BJ (cell line): ENCODE measurements around the gene AKAP6. TPM values are rescaled to one million over a fixed set of nuclear protein-coding genes. Genes with fewer than 3 reads are reported as not detected.

Experiments used
- CTCF ChIA-PET: fragments of 350-600 bp; formaldehyde crosslinking; extraction: SDS; loops from one replicate; lab custom pipeline; 2021; ENCODE audit warnings: antibody characterized with exemption, inconsistent platforms; lab: Yijun Ruan, JAX
- POLR2A ChIA-PET: fragments of 300-600 bp; sonication (Branson Sonifier 250); formaldehyde crosslinking; extraction: SDS; loops from one replicate; lab custom pipeline; 2021; ENCODE audit warnings: antibody characterized with exemption; lab: Charles Lee
- DNase-seq: peaks from one replicate; pipeline ENCODE4 v3.0.0-alpha.2; 2011; ENCODE audit warnings: low read depth
- H3K27me3 ChIP-seq: 2 replicates; pipeline ENCODE4 v1.6.0; 2011; ENCODE audit warnings: low read length; ENCODE audit not compliant: control insufficient read depth, insufficient read depth
- H3K36me3 ChIP-seq: 2 replicates; pipeline ENCODE4 v1.5.1; 2011; ENCODE audit warnings: low read length; ENCODE audit not compliant: control insufficient read depth, insufficient read depth
- H3K4me3 ChIP-seq: 2 replicates; pipeline ENCODE4 v1.5.1; 2011; ENCODE audit warnings: low read depth, mild to moderate bottlenecking, control low read depth, low read length
- polyA plus RNA-seq: library from polyadenylated mRNA; depleted of rRNA; stranded (reverse); fragments of >200 nt; gene quantifications from 2 replicates; pipeline ENCODE4 v1.2.3, GENCODE V29; 2011
- TF ChIP-seq, protein P1 (sequence below): IDR thresholded peaks from 2 replicates; pipeline ENCODE4 v1.5.1; 2011; ENCODE audit warnings: low read depth, mild to moderate bottlenecking, control low read depth, inconsistent platforms, low read length, moderate library complexity; ENCODE audit not compliant: insufficient read depth

Gene AKAP6
- polyA plus RNA-seq, 1 experiment: 18.5 TPM

DNA sequence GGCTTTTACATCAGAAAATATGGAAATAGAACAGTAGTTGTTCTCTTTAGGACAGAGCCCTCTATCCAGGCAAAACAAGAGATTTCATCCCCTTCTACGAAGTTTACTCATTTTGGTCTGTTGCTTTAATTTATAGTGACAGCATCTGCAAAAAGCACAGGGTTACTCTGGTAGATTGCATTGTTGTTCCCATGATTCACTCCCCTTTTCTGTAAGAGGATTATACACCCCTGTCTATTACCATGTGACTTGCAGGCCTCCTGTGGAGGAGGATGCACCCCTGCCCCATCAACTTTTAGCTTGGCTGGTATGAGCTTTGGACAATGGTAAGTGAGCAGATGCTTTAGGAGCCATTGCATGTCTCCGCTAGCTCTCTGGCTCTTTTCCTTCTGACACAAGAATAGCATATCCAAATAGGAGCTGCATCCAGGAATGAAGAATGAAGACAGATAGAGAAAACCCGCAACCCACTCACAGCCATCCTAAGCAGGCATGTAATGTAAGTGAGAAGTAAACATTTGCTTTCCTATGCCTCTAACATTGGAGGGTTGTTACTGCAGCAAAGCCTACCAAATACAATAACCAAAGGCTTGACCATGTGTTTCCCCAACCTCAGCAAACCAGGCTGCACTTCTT, 304.2 kb downstream of the AKAP6 start:
- no peaks in the 10 kb centered on the region for H3K36me3 ChIP-seq
- H3K27me3 ChIP-seq: no peaks in the 10 kb centered on the region
- POLR2A ChIA-PET: no interaction called here
- TF ChIP-seq, protein P1, sequence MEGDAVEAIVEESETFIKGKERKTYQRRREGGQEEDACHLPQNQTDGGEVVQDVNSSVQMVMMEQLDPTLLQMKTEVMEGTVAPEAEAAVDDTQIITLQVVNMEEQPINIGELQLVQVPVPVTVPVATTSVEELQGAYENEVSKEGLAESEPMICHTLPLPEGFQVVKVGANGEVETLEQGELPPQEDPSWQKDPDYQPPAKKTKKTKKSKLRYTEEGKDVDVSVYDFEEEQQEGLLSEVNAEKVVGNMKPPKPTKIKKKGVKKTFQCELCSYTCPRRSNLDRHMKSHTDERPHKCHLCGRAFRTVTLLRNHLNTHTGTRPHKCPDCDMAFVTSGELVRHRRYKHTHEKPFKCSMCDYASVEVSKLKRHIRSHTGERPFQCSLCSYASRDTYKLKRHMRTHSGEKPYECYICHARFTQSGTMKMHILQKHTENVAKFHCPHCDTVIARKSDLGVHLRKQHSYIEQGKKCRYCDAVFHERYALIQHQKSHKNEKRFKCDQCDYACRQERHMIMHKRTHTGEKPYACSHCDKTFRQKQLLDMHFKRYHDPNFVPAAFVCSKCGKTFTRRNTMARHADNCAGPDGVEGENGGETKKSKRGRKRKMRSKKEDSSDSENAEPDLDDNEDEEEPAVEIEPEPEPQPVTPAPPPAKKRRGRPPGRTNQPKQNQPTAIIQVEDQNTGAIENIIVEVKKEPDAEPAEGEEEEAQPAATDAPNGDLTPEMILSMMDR: no peak
- no peak overlapping the region for H3K4me3 ChIP-seq
- CTCF ChIA-PET: interaction anchor here (0.8 kb wide), 1 partner anchor 10 kb away, joined by 3 read pairs; no protein-coding TSS in a partner anchor
- no peak for DNase-seq

DNA sequence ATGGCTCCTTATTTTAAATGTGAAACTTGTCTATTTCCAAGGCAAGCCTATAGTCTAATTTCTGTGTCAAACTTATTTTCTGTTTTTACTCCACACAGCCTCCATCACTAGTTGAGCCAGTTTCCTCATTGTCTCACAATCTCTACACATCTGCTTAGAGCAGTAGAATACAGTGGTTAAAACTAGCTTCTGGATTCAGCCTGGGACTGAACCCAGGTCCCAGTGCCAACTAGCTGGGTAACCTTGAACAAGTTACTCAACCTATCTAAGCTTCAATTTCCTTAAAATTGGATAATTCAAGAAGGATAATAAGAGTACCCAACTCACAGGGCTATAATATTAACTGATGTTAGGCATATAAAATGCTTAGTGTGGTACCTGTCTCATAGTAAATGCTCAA, 304.8 kb downstream of the AKAP6 start:
- Histone ChIP-seq H3K27me3 (no peaks in the 10 kb centered on the region), H3K36me3 (no peaks in the 10 kb centered on the region), H3K4me3 (no peak overlapping the region)
- POLR2A ChIA-PET: no interaction called here
- TF ChIP-seq, protein P1: no peak
- DNase-seq: no peak
- CTCF ChIA-PET: no interaction called here

DNA sequence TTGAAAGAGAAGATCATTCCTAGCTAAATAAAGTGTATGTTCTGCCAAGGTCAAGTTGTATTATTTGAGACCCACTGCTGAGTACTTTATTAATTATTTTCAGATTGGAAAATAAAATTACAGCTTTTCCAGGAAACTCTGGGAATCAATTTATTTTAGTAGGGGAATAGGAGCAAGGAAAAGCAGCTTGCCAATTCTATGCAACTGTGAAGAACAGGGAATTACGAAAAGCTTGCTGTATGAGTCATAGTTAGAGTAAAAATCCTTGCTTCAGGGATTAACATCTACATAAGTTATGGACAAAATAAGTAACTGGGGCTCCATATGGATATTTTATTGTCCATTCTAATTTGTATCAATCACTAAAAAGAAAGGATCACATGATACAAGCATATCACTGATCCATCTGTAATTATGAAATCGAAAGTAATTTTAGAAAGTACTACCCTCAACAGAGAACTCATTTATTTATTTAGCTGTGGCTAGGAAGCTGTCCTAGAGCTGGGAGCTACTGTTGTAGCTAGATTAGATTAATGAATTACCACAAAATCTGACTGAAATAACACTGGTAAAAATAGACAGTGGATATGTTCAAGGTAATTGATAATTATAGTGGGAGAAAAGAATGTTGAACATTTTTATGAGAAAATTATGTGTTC, 306.1 kb downstream of the AKAP6 start:
- Histone ChIP-seq H3K36me3 (no peaks in the 10 kb centered on the region), H3K4me3 (no peak overlapping the region), H3K27me3 (no peaks in the 10 kb centered on the region)
- CTCF ChIA-PET: interaction anchor here (0.6 kb wide), 1 partner anchor 19 kb away, joined by 3 read pairs; no protein-coding TSS in a partner anchor
- TF ChIP-seq, protein P1: no peak
- POLR2A ChIA-PET: no interaction called here
- no peak for DNase-seq

DNA sequence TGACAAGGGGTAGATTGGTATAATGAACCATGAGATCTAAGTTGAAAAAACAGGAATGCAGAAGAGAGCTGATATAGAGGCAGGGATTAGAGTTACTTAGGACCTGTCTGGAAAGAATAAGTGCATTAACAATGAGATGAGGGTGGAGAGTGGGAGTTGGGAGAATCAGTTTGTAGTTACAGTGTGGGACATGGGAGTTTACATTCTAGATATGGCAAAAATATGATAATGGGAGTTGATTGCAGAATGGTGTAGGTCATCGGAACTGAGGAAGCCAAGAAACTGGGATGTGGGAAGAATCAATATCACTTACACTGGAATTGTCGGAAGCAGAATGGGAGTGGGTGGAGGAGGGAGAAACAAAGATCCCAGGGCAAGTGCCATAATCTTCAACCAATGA, 308.5 kb downstream of the AKAP6 start:
- CTCF ChIA-PET: no interaction called here

DNA sequence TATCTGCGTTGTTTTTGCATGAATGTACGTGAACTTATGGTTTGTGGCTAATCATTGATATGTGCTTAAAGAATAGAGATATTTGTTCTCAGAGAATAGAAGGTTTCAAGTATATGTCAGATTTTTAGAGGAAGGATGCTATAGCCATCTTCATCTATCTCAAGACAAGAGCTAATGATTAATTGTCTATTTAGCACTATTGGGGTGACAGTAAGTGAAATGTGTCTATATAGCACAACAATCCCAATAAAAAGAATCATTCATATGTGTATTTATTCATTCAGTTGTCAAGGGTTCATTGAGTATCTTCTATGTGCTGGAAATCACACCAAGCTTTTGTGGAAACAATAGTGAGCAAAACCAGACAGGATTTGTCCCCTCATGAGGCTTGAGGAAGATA, 310.1 kb downstream of the AKAP6 start:
- Histone ChIP-seq H3K27me3 (no peaks in the 10 kb centered on the region), H3K36me3 (no peaks in the 10 kb centered on the region), H3K4me3 (no peak overlapping the region)
- CTCF ChIA-PET: no interaction called here
- no peak for DNase-seq
- POLR2A ChIA-PET: no interaction called here
- TF ChIP-seq, protein P1: no peak

More for the DNA sequence above, 308.5 kb downstream of the AKAP6 start:
- Histone ChIP-seq H3K27me3 (no peaks in the 10 kb centered on the region), H3K36me3 (no peaks in the 10 kb centered on the region), H3K4me3 (no peak overlapping the region)
- DNase-seq: no peak
- TF ChIP-seq, protein P1: no peak
- POLR2A ChIA-PET: no interaction called here
